Measurements from ENCODE around the gene ZNF148.

- no peak for TF ChIP-seq CTCF (IDR thresholded peaks at IDR 0.05; ENCODE audit: borderline replicate concordance, extremely low read depth, low read length, poor library complexity, severe bottlenecking)
- TF ChIP-seq EZH2 (IDR thresholded peaks at IDR 0.05; ENCODE audit: borderline replicate concordance, low read depth, low read length, severe bottlenecking): no peak
Observed at GRCh38 chr3:125186800-125187598, 188.1 kb downstream of the ZNF148 start.
